Inflammatory macrophage treated with lipopolysaccharide for 1 hour (primary cell): ENCODE measurements around the gene CDK2AP2.
"Not testable (repeated sequence)": the region's sequence is repeated elsewhere in the genome, so short reads cannot be mapped to it uniquely, and the experiment has no call there.

ENCODE experiments used
- DNase-seq, 2 donors: peaks; one replicate each; pipeline ENCODE4 v3.0.0-alpha.2; 2020 to 2022

CDK2AP2 gene

GRCh38 chr11:67507864-67508485 is at the start of gene CDK2AP2:
CDK2AP2 (minus strand) TSS chr11:67508162; CDS start chr11:67508082, 80 bp downstream.
- peak; percentile 98 to 99 for DNase-seq

GRCh38 chr11:67556244-67556643 is 48.3 kb upstream of the CDK2AP2 start:
- DNase-seq: no peak

GRCh38 chr11:67551697-67552096 is 43.7 kb upstream of the CDK2AP2 start:
- DNase-seq: not testable (repeated sequence)

GRCh38 chr11:67551127-67551526 is 43.2 kb upstream of the CDK2AP2 start:
- DNase-seq: no peak

GRCh38 chr11:67548555-67549110 is 40.7 kb upstream of the CDK2AP2 start:
- DNase-seq: no peak

- not testable (repeated sequence) for DNase-seq
Observed at GRCh38 chr11:67548112-67548511, 40.1 kb upstream of the CDK2AP2 start.

GRCh38 chr11:67545280-67545679 is 37.3 kb upstream of the CDK2AP2 start:
- no peak for DNase-seq

GRCh38 chr11:67544616-67545242 is 36.8 kb upstream of the CDK2AP2 start:
- no peak for DNase-seq

GRCh38 chr11:67543585-67543984 is 35.6 kb upstream of the CDK2AP2 start:
- DNase-seq: no peak

GRCh38 chr11:67542971-67543370 is 35.0 kb upstream of the CDK2AP2 start:
- no peak for DNase-seq

GRCh38 chr11:67542169-67542568 is 34.2 kb upstream of the CDK2AP2 start:
- DNase-seq: no peak

GRCh38 chr11:67541198-67541597 is 33.2 kb upstream of the CDK2AP2 start:
- no peak for DNase-seq

- no peak for DNase-seq
Observed at GRCh38 chr11:67539550-67539949, 31.6 kb upstream of the CDK2AP2 start.

GRCh38 chr11:67538823-67539505 is 31.0 kb upstream of the CDK2AP2 start:
- no peak for DNase-seq

GRCh38 chr11:67538306-67538705 is 30.3 kb upstream of the CDK2AP2 start:
- no peak for DNase-seq

GRCh38 chr11:67535561-67535960 is 27.6 kb upstream of the CDK2AP2 start:
- DNase-seq: no peak

- DNase-seq: no peak
Observed at GRCh38 chr11:67534070-67534679, 26.2 kb upstream of the CDK2AP2 start.

GRCh38 chr11:67532889-67533288 is 24.9 kb upstream of the CDK2AP2 start:
- no peak for DNase-seq

GRCh38 chr11:67530282-67530592 is 22.3 kb upstream of the CDK2AP2 start:
- no peak for DNase-seq

- DNase-seq: no peak
Observed at GRCh38 chr11:67528376-67528775, 20.4 kb upstream of the CDK2AP2 start.

GRCh38 chr11:67525275-67525976 is 17.5 kb upstream of the CDK2AP2 start:
- no peak for DNase-seq

GRCh38 chr11:67524480-67524808 is 16.5 kb upstream of the CDK2AP2 start:
- no peak for DNase-seq
